ENCODE measurements around the gene ZBTB7B.
A peak's percentile ranks its signal among the peaks of the same experiment; 100 is the strongest.

ZBTB7B gene

DNA sequence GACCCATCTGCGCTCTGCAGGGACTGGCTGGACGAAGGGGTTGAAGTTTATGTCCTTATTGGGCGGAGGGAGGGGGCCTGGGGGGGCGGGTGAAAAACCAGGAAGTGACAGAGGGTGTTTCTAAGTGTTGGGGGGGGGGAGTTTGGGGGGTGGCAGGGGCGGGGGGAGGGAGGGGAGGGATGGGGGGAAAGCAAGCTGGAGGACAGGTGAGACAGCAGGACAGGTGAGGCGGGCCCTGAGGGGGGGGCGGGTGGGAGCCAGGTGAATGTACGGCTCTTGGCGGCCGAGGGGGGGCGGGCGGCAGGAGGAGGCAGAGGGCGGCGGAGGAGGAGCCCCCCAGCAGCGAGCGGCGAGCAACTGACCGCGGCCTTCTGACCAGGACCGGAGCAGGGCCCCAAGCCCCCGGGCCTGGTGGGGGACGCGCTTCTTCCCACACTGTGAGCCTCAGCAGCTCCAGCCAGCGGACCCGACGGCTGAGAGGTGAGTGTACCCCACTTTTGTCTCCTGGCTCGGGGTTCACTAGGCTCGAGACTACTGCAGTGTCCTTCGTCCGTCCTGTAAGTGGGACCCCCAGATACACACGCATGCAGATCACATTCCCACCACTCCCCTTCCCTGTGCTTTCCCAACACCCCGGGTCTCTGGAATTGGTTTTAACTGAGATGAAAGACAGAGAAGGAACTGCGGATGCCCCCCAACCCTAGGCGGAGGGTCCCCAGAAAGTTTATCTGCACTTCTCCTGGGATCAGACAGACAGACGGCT is at the start of gene ZBTB7B:
TSS of gene ZBTB7B (plus strand) at position 339 of the 763 bp plus-strand sequence. CDS start 11,859 bp downstream, outside the sequence.
- DNase-seq: peak in 1 of 2 experiments; percentile 48

DNA sequence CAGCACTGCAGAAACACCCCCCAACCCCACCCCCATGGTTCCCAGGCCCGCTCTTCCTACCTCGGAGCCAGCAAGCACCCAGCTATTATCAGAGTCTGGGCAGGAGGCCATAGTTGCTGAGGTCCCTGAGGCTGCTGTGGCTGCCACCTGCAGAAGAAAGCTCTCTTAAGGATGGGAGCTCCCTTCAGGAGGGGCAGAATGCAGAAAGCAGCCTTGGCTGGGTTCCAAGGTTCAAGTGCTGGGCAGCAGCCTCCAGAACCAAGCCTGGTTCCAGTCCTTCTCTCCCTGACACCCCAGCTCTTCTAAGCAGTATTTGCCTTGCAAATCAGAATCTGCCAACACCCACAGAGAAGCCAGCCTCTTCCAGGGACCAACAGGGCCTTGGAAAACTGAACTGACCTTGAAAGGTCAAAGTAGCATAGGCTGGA is 49.0 kb upstream of the ZBTB7B start:
- no peak for DNase-seq

GRCh38 chr1:154954541-154954940 is 48.1 kb upstream of the ZBTB7B start:
- DNase-seq: no peak

DNA sequence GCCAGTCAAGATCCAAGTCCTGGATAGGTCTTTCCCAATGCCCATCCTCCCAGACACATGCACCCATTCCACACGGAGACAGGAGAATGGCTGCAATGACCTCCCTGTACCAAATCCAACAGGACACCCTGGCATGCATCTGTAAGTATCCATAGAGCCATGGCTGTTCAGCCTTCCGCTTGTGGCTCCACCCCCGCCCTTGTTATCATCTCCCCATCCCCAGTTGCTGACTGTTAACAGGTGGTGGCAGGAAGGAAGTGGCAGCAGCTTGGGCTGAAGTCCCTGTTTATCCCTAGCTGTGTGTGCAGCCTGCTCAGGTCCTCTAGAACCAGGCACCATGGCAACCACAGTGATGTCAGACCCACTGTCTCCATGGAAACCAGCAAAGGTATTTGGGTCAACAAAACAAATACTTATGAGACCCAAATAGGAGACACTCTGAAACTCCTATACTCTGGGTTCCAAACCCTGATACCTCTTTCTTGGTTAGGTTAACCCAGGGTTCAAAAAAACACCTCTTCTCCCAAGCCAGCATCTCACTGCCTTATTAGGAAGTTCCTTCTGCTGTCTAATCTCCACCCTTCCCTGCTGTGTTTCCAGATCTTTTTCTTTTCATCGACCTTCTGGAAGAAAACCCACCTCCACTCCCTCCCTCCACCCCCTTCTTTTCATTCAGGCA is 47.4 kb upstream of the ZBTB7B start:
- peak; percentile 78 to 82 for DNase-seq

GRCh38 chr1:154955718-154956543 is 46.7 kb upstream of the ZBTB7B start, which contains the start of gene PBXIP1:
Gene PBXIP1, minus strand, starts transcription at chr1:154956099. Its CDS starts 2,378 bp downstream, at chr1:154953721.
- peak; percentile 85 to 88 for DNase-seq

DNA sequence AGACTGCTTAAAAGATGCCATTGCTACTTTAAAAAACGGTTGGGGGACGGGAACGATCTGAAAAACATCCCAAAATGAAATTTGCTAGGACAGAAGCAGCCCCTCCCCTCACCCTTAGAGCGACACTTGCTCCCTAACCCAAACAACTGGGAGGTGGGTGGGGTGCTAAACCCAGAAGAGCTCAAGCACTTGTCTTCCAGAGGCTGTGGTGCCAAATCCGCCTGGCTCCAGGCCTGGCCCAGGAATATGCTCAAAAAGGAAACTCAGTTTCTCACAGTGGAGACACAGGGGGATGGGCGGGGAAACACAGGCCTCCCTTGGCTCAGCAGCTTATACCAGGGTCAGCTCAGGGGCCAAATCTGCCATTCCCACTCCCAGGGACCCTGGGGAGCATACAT is 46.1 kb upstream of the ZBTB7B start:
- DNase-seq: no peak

- DNase-seq: no peak
Observed at GRCh38 chr1:154957091-154957657, 45.4 kb upstream of the ZBTB7B start.

DNA sequence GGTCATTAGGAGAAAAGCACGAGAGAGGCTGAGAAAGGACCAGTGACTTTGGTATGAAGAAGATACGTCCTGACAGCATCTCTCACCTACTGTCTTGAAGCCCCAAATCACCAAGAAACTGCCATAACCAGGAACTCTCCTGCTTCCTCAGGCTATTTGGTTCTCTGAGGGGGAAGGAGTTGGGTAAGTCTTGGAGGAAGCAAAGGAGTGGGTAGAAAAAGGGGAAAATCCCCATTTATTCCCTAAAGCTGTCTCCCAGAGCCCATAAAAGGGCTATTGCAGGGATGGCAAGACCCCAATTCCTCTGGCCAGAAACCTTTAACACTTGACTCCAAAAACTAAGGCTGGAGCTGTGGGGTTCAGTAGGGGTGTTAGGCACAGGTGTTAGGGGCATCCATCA is 44.6 kb upstream of the ZBTB7B start:
- DNase-seq: no peak

DNA sequence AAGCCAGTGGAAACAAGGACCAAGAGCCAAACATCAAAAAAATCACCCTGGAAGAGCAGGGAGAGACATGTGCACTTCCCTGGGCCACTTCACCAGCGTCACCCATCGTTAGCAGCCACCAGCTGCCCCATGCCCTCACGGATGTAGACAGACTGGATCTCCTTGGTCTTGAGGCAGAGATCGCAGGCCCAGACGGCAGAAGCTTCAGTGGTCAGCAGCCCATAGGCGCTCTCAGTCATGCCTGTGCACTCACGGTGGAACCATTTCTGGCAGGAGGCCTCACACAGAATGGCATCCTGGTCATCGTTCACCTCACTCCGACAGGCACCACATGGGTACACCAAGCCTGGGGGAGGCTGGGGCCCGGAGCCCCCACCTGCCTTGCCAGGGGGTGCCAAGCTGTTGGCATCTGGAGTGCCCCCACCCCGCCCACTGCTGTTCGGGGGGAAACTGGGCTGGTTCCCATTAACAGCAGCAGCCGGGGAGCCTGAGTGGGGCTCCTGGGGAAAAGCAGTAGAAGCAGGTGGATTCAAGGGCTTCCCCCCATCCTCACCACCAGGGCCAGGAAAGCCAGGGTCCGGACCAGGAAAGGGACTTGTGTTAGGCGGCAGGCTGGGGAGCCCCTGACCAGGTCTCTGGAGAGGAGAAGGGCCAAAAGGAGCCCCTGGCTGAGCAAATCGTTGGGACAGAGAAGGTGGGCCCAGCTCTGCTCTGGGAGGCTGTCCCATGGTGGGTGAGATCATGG is 43.7 kb upstream of the ZBTB7B start:
- DNase-seq: no peak

GRCh38 chr1:154959426-154959780 is 43.2 kb upstream of the ZBTB7B start:
- no peak for DNase-seq

- DNase-seq: no peak
Observed at GRCh38 chr1:154960446-154961136, 42.0 kb upstream of the ZBTB7B start.

- peak; percentile 88 to 90 for DNase-seq
Observed at GRCh38 chr1:154961207-154962155, 41.1 kb upstream of the ZBTB7B start, which contains the start of gene PYGO2. Gene PYGO2, minus strand, starts transcription at chr1:154961782. Its CDS starts 206 bp downstream, at chr1:154961576.

GRCh38 chr1:154962156-154962749 is 40.3 kb upstream of the ZBTB7B start:
- no peak for DNase-seq

DNA sequence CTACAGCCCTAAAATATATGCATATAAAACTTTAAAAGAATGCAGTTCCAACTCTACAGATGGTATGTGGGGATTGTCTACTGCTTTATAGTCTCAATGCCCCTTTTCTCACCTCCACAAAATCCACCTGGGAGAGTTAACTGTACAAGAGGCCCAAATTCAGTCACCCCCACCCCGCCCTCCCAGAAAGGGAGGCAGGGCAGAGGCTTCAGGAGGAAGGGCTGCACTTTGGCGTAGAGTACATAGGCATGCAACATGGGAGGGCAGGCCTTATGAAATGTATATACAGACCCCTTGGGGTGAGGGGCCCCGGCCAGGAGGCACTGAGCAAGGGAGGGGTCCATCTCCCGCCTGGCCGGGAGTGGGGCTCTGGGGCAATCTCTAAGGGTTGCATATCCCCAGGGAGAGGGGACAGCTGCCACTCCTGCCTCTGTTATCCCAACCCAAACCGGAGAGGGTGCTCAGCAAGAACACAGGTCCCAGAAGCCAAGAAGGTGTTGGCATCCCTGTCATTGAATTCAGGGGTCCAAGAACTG is 39.7 kb upstream of the ZBTB7B start:
- DNase-seq: no peak

- no peak for DNase-seq
Observed at GRCh38 chr1:154963643-154964042, 39.0 kb upstream of the ZBTB7B start.

GRCh38 chr1:154964359-154964758 is 38.2 kb upstream of the ZBTB7B start:
- no peak for DNase-seq

- no peak for DNase-seq
Observed at GRCh38 chr1:154966111-154966510, 36.5 kb upstream of the ZBTB7B start.

DNA sequence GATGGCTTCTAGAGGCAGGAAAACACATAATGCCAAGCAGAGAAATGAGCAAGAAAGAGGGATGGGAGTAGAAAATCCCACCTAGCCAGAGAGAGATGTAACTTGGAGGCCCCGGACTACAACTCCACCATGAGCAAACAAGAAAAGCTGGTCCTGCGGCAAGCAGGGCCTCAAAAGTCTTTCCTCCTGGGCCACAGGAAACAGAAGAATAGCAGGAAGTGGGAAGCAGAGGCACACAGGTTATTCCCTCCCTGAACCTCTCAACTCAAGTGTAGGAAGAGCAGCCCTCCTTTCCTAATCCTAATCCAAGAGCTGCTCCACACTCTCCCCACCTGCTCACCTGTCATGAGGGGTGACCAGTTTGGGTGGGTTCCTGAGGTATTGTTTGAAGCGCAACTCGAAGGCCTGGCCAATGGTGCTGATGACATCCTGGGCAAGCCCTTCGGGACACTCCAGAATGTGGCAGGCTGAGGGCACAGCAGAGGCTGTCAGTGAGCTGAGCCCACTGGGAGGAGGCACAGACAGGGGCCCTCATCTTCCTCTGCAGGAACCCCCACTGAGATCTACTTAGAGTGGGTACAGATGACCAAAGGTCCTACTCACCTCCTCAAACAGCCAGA is 35.2 kb upstream of the ZBTB7B start:
- DNase-seq: no peak

DNA sequence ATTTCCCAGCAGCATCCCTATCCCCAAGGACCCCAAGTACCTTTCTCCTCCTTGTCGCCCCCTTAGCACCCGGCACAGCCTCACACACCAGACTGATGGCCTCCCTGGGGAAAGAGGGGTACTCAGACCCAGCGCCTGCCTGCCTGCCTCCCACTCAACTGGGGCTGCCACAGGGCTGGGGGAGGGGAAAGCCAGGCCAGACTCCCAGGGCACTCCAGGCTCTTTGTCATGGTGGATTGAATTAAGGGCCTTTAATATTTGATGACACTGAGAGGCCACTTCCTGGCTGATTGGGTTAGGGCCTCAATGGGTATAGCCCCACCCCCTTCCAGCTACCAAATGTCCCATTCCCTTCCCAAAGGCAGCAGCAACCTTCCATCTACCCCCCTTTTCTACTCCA is 33.9 kb upstream of the ZBTB7B start:
- DNase-seq: no peak

Measured in activated T-cell treated with anti-CD3 and anti-CD28 coated beads, Interleukin-2, amount 50 U/mL, for 48 hours (primary cell).